UCSD-AML1 (cell line): Measurements from ENCODE around the gene TJP2.
A peak's percentile ranks its signal among the peaks of the same experiment; 100 is the strongest.

Experiments
- DNase-seq: peaks from one replicate; lab custom pipeline; 2025; ENCODE audit not compliant: unreplicated experiment; lab: John Stamatoyannopoulos, UW

TJP2 gene

DNA sequence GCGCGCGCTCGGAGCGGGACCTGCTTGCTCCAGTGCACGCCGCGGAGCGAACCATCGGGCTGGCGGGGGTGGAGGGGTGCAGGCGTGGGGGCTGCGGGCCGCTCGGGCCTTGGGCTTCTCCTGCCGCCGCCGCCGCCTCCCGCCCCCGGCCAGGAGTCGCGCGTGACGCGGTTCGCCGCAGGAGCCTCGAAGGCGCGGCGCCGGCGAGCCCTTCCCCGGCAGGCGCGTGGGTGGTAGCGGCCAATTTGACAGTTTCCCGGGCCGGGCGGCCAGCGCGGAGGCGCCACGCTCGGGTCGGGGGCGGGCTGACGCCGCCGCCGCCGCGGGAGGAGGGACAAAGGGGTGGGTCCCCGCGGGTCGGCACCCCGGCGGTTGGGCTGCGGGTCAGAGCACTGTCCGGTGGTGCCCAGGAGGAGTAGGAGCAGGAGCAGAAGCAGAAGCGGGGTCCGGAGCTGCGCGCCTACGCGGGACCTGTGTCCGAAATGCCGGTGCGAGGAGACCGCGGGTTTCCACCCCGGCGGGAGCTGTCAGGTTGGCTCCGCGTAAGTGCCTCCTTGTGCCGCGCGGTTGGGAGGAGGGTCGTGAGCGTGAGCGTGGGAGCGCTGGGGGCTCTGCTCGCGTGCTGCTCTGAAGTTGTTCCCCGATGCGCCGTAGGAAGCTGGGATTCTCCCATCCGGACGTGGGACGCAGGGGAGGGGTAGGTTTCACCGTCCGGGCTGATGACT lies at the start of gene TJP2:
TJP2 (plus strand) TSS at position 387 of the 725 bp plus-strand sequence; CDS start at position 483, 96 bp downstream.
- DNase-seq: peak; percentile 81

DNA sequence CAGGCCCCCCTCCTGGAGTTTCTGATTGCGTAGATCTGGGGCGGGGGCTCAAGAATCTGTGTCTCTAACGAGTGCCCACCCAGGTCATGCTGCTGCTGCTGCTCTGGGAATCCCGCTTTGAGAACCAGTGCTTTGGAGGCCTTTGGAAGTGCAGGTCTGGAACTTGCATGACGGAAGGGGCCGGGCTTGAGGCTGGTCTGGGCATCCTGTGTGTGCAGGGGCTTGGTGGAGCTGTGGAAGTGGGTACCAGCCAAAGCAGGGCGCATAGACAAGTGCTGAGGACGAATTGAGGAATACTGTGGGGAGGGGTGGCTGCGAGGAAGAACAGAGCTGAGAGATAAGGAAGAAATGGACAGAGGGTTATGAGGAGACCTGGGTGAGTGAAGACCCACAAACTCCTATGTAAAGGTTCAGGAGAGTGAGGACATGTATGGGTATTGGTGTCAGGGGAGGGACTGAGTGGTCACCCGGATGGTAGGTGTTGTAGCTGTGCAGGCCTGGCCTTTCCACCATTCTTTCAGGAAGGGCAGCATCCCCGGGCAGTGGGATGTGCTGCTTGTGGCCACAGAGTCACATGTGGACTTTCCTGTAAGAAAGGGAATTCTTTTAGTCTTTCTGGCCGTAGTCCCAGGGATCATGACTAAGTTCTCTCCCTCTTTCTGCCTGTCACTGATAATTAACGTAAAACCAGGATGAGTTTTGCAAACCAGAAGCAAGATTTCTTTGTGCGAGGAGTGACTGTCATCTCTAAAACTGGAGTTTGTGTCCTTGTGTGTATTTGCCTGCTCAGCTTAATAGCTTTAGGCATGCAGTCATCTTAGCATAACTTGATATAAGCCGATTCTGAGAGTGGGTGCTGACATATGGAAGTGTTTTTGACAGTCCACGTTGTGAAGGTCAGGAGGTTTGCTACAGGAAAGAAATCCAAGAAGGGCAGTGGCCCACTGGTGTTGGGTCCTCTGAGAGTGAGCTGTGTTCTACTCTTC lies 43.3 kb upstream of the TJP2 start:
- DNase-seq: no peak

DNA sequence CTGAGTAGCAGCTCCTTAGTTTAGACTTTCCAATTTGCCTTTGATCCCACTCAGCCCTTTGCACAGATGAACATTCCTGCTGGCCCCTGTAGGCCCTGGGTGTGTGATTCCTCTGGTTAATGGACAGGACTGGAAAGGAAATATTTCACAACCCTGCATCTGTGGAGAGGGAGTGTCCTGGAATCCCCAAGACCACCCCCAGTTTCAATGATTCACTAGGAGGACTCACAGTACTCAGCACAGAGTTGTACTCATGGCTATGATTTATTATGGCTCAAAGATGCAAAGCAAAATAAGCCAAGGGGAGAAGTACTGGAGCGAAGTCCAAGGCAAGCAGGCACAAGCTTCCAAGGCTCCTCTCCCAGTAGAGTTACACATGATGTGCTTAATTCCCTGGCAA lies 42.4 kb upstream of the TJP2 start:
- no peak for DNase-seq

DNA sequence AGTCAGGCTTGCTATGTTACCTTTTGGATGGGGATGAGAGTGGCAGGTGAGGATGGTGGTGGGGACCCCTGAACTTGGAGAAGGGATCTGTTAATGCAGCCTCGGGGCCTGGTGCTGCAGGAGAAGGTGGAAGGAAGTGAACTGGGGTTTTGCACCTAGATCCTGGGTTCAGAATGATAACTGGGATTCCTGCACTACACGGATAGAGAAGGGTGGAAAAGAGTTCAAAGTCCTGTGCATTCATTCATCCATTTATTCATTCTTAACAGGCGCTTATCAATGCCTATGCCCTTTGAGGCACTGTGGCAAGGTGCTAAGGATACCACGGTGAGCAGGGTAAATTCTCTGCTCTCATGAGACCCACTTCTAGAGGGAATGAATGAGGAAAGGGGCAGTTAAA lies 41.7 kb upstream of the TJP2 start:
- DNase-seq: no peak

DNA sequence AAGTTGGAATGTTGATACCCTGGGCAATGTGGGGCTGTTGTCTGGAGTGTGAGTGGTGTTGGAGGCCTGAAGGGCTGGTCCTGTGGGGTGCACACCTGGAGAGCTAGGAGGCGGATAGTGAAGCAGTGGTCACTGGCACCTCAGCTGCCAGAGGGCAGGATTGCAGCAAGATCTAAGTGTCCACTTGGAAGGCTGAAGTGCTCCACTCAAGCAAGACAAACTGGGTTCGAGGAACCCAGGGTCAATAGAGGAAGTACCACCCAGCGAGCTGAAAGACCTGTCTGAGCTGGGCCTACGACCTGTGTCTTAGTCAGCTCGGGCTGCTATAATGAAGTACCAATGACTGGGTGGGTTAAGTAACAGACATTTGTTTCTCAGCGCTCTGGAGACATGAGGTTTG lies 39.7 kb upstream of the TJP2 start:
- DNase-seq: no peak

DNA sequence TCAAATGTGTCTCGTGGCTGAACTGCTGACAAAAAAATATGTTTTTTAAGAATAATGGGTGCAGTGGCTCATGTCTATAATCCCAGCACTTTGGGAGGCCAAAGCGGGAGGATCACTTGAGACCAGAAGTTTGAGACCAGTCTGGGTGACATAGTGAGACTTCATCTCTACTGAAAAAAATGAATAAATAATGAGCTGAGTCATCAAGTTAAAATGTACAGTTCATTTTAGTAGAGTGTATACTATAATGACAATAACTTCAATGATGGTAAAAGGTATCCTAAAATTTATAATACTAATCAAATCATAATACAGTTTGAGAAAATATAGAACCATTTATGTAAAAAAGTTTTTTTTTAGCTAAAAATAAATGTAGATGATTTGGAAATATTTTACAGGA lies 37.9 kb upstream of the TJP2 start:
- DNase-seq: no peak

DNA sequence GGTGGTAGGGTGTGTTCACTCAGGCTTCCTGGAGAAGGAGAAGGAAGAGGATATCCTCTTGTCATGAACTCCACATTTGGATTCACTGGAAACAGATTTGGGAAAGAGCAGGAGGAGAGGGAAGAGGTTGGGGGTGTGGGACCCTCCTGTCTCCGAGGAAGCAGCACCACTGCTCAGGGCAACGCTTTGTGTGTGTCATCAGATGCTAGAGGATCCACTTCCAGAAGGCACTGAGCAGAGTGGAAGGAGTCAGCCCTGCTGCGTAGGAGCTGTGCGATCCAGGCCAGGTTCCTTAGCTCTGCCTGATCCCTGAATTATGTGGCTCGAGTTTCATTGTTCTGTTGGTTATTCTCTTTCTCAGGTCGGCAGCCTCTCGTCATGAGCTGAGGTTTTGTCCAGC lies 37.3 kb upstream of the TJP2 start:
- DNase-seq: no peak

DNA sequence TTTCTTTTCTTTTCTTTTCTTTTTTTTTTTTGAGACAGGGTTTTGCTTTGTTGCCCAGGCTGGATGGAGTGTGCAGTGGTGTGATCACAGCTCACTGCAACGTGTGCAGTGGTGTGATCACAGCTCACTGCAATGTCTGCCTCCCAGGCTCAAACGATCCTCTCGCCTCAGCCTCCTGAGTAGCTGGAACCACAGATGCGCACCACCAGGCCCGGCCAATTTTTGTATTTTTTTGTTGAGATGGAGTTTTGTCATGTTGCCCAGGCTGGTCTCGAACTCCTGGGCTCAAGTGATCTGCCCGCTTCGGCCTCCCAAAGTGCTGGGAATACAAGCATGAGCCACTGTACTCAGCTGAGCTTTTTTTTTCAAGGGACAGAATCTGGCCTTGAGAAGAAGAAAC lies 36.8 kb upstream of the TJP2 start:
- DNase-seq: no peak

DNA sequence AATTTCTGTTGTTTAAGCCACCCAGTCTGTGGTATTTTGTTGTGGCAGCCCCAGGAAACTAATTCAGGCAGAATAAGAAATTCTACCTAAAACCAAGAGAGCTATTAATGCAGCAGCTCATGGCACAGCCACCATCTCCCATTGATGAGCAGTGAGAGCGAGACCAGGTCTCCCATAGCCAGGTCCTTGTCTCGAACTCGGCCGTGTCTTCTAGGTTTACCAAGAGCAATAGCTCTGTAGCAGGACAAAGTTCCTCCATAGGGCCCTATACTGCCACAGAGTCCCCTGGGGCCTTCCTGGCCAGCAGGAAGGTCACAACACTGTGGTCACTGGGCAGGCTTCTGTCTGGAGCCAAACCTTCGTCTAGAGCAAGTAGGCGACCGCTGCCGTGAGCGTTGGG lies 34.5 kb upstream of the TJP2 start:
- no peak for DNase-seq

DNA sequence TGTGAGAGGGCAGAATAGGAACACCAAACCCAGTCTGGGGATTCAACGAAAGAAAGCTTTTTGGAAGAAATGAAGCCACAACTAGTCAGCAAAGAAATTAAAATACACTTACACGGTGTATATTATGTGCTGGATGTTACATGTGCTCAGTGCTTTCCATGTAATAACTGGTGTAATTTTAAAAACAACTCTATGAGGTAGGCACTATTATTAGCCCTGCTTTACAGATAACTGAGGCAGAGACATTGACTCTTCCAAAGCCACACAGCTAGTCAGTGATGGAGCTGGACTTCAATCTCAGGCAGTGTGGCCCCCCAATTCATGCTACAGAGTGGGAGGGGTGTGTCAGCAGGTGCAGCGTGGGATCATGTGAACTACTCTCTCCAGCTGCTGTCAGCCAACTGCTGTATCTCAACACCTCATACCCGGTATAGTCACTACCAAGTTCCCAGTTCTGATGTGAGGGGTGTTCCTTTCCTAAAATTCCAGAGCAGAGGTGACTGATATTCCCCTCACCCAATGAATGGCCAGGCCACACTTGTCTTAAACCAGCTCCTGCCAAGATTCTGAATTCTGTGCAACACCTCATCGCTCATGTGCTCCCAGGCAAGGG lies 33.8 kb upstream of the TJP2 start:
- no peak for DNase-seq

DNA sequence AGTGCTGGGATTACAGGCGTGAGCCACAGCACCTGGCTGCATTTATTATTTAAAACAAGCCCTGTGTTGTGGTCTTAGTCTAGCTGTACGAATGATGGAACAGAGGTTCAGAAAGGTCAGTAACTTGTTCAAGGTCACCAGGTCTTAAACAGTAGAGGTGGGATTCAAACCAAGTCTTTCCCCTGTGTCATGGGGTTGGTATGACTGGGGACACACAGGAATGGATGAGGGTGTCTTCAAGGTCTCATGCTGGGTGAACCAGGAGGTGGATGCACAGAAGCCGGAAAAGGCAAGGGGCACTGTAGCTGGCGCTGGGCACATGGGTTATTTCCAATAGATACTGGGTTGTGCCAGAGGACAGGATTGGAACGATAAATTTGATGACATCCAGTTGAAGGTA lies 32.2 kb upstream of the TJP2 start:
- no peak for DNase-seq

DNA sequence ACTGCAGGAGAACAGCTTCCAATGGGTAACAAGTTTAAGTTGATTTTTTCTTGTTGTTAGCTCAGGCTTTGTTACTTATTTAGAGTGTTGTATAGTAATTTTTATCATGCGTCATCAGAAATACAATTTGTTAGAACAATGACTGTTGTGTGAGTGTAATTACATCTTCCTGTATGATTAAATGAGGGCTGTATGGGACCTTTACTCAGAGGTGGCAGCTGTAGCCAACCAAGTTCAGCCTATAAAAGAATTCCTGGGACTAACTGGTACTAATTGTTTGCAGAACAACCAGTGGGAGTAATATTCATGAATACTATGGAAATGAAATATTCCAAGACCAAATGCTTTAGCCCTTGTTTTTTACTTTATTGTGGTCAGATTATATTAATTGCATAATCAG lies 30.8 kb upstream of the TJP2 start:
- no peak for DNase-seq

DNA sequence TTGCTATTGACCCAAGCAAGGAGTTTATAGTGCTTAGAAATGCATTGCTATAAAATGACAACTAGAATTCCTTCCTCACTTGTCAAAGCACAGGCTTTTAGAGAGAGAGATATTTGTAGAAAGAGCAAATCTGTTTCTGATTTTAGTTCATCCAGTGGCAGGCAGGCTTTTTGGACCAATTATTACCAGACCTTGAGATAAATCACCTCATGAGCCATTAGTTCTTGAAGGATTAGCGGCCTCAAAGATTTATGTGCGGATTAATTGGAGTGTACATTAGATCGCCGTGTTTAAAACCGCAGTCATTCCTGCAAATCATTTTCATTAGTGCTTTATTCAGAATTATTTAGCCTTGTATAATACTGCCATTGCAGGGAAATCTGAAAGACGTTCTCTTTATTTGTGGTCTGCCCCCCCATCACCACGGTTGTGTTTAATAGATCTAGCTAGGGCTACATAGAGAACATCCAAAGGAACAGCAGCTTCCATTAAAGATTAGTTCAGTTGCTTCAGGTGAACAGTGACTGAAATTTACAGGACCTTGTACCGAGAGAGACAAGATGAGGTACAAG lies 28.8 kb upstream of the TJP2 start:
- DNase-seq: no peak

DNA sequence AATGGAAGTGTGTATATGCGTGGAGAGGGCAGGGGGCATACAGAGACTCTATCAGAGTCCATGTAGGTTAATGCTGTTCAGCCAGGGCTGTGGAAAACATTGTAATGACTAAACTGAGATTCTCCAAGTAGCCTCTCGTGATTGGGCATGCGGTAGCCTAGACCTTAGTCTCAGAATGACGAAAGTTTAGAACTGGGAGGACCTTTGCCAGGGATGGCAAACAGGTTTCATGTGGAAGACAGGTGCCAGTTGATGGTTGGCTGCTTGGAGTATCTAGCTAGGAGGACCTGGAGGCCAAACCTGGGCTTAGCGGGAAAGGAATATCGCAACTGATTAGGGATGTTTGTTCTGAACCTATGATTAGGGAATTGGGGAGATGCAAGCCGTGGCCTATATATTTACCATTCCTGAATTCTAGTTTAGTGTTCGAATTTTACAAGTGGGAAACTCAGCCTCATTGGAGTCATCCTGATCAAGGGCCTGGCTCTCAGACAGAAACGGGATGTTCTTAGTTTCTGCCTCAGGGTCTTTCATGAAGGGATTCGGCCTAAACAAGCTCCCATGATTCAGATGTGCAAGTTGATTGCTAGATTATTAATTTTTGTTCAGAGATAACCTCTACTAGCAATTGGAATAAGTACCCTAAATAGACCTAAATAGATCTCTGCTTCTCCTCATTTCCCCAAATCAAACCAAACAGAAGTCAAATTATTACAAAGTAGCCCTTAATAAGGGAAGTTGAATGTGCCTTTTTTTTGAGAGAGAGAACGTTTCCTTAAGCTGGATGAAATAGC lies 26.8 kb upstream of the TJP2 start:
- no peak for DNase-seq

DNA sequence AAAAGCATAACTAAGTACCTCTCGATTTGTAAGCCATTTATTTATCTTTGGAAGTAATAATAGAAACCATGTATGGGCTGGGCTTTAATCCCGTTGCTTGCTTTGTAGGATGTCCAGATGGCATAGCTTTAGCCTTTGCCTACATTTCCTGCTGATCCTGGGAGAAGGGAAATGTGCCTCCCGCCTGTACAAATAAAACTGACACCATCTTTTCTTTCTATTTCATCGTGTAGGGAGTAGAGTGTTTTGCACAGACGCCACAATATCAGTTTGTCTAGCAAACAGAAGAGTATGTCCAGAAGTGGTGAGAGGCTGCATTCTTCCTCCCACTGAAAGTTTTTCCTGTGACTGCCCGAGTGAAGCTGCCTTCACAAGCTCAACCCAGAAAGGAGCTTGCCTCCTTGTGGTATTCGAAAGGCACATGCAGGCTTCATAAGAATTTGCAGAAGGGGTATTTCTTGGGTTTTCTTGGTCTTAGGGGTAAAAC lies 24.7 kb upstream of the TJP2 start:
- peak; percentile 37 for DNase-seq

DNA sequence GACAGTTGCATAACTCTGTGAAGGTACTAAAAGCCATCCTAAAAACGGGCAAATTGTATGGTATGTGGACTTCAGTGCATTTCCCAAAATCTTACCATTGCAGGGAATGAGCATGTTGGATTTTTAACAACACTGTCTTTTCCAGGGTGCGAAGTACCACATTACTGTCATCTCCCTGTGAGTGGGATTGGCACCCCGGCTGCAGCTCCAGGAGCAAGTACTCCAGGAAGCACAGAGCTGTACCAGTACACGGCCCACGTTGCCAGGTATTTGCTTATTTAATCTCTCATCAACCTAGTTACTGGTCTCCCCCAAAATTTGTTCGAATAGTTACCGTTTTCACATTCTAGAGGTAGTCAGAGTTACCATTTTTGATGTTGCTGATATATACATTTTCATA lies 22.6 kb upstream of the TJP2 start:
- no peak for DNase-seq

DNA sequence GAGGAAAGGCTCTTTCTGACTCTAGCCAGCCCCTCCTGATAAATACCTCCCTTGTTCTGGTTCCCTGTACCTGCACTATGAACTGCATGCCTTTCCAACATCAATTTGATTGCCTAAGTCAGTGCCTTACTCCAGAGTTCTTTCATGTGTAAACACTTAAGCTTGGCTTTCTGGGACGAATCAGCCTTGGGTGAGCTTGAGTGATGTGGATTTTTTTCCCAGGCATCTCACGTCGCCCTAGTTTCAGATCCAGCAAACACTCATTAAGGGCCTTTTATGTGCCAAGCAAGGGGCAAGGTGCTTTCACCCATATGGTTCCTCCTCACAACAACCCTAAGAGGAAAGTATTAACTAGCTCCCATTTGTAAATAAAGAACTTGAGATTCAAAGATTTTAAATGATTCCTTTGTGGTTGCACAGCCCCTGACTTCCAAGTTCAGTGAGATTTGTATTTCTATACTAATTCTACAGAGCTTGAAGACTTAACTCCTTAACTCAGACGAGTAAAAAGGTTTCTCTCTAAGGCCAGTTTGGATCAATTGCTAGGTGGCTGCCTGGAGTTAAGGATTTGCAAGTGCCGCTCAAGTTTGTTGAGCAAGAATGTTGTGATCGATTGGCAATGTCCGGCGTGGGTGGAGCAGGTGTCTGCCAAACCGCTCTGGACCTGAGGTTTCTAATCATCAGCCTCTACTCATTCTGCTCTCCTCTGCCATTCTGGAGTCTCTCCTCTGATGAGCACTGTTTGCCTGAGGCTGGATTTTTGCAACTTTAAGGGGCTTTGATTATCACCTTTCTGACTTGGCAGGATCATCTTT lies 20.2 kb upstream of the TJP2 start:
- DNase-seq: no peak

DNA sequence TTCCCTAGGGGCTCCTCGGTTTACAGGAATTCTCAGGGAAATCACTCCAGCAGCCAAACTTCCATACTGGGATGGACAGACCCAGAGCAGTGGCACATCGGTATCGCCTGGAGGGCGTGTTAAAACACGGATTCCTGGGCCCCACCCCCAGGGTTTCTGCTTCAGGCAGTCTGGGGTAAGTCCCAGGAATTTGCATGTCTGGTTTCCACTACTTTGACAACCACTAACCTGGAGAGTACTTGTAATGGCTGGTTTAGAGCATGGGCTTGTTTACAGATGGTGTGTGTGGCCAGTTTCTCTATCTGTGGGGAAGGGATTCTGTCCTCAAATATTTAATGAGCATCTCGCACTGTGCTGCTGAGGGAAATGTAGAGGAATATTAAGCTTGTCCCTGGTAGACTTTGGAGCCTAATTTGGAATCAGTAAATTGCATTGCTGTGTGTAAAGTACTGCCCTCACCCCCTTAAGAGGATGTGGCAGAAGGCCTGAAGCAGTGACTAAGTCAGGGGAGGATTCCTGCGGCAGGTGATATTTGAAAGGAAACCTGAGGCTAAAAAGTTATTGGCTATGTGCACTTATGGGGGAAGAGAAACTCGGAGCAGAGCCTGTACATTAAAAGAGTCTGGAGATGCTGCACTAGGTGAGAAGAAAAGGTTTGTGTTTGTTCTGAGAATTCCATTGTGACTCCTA lies 18.6 kb upstream of the TJP2 start:
- no peak for DNase-seq
